Astrocyte of the hippocampus (primary cell): Measurements from ENCODE around the gene S100Z.
"Not testable (repeated sequence)": the region's sequence is repeated elsewhere in the genome, so short reads cannot be mapped to it uniquely, and the experiment has no call there.

Experiments
- DNase-seq: peaks from one replicate; pipeline ENCODE4 v3.0.0; 2011; ENCODE audit warnings: low read depth, low spot score

Gene S100Z

DNA sequence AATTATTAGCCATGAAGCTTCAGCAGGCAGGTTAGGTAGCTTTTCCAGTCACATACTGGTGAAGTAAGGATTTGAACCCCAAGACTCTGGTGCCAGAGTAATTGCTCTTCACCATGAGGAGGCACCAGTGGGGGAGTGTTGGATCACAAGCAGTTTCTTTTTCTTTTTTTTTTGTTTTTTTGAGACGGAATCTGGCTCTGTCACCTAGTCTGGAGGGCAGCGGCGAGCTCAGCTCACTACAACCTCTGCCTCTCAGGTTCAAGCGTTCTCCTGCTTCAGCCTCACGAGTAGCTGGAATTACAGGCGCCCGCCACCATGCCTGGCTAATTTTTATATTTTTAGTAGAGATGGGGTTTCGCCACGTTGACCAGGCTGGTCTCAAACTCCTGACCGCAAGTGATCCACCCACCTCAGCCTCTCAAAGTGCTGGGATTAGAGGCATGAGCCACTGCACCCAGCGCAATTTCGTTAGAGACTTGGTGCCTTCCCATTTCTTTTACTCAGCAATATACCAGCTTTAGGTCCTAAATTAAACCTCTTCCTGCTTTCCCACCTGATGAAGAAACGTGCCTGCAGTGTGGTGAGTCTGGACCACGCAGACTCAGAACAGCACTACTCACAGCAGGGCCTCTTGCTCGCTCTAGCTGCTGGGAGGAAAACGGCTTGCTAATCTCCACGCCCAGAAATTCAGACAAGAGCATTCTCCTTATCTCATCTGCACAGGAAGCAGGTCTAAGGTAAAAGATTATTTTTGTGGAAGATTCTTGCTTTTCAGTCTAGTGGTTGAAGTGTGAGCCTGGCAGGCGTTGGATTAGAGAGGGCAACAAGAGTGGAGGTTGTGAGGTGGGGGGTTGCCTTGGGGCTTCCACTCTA is at the start of gene S100Z:
Gene S100Z, plus strand, starts transcription at position 596 of the 873 bp plus-strand sequence. CDS start 25,346 bp downstream, outside the sequence.
- no peak for DNase-seq

DNA sequence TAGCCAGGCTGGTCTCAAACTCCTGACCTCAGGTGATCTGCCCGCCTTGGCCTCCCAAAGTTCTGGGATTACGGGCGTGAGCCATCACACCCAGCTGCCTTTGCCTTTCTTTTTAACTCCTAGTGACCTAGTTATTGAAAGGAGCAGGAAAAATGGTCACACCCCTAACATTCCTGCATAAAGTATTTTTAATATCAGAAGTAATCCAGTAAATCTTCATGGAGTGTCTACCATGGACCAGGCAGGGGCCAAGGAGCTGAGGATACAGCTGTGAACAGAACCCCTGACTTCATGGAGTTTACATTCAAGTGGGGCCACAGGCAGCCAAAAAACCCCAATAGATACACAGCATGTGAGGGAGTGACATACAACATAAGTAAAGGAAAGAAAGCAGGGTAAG is 49.2 kb upstream of the S100Z start:
- DNase-seq = no peak

DNA sequence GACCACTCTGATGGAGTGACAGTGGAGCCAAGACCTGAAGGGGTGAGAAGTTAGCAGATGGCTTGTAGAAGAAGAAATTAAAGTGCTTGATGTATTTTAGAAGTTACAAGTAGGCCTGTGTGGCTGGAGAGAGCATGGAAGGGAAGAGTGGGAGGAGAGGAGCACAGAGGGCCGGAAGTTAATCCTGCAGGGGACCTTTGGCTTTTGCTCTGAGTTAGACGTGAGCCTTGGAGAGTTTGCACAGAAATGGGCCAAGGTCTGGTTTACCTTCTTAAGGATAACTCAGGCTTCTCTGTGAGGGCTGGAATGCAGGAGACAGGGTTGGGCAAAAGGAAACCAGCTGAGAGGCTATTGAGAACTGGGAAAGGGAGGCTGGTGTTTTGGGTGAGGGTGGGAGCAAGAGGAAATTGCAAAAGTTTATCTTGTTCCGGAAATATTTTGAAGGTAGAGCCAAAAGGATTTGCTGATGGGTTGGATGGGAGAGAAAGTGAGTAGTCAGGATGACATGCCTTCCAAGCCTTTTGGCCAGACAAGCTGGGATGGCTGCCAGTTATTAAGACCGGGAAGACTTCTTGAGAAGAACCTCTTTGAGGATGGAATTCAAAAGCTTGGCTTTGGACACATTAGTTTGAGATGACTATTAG is 48.5 kb upstream of the S100Z start:
- peak; percentile 65 for DNase-seq

DNA sequence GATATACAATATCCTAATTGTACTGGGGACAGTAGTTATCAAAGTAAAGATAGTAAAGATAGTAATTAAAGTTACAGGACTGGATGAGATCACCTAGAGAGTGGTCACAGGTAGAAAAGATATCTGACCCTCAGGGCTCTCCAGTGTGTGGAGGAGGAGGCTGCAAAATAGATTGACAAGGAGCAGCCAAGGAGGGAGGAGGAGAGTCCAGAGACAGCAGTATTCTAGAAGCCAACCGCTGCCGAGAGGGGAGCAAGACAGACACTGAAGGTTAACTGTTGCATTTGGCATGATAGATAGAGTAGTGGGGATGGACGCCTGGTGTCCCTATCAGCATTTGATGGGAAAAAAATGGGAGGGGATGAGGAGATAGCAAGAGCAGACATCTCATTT is 48.0 kb upstream of the S100Z start:
- DNase-seq = no peak

DNA sequence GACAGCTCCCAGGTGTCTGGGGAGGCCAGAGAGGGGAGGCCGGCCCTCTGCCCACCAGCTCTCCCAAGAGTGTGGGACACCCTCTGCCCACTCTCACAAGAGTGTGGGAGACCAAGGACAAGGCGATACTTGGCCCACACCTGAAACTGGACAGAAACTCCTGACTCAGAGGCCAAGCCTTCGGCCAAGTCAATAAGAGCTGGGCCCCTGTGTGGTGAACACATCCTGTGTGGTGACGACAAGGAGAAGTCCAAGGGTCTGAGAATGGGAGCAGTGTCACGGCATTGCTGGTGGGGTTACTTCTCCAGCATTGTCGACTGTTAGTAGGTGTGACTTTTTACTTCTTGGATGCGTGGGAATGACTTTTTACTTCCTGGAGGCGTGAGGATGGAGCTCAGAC is 45.5 kb upstream of the S100Z start:
- DNase-seq = peak; percentile 67

DNA sequence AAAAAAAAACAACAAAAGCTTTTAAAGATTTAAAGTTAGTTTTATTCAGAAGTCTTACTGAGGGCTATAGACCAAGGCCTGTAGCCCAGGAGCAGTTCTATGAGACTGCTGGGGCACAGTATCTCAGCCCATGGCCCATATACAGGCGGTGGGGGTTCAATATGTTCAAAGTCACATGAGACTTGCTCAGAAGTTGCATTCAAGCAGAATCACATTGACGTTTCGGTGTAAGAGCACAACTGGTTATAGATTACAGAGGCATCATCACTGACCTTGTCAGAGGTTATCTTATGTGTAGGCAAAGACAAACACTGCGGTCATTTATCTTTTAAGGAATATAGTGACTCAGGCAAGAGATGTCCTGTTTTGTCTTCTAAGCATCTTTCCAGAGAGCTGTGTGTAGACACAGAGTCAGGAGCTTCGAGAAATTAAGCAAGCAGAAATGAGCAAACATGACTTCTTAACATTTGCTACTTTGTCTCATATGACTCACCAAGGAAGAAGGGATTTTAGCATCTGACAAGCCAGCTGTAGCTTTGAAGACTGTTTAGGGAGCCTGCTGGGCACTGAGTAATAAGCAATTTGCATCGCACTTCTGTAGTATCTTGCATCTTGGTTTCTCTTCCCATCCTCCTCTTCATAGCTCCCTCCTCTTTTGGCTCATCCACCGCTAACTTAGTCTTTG is 43.9 kb upstream of the S100Z start:
- peak; percentile 86 for DNase-seq

DNA sequence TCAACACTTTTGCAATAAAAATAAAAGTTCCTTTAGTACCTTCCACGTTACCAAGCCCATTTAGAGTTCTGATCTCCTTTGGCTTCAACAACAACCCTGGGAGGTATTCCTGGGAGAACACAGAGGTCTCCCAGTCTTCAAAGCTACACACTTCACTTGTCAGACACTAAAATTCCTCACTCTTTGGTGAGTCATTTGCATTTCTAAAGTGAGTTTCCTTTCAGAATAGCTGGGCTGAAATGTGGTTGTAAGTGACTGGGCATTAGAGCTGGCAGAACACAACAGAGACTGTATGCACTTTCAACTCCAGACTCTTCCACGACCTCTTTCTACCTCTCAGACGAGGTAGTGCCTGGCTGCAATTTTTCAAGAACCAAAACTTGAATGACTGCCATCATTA is 42.5 kb upstream of the S100Z start:
- DNase-seq = peak; percentile 92

DNA sequence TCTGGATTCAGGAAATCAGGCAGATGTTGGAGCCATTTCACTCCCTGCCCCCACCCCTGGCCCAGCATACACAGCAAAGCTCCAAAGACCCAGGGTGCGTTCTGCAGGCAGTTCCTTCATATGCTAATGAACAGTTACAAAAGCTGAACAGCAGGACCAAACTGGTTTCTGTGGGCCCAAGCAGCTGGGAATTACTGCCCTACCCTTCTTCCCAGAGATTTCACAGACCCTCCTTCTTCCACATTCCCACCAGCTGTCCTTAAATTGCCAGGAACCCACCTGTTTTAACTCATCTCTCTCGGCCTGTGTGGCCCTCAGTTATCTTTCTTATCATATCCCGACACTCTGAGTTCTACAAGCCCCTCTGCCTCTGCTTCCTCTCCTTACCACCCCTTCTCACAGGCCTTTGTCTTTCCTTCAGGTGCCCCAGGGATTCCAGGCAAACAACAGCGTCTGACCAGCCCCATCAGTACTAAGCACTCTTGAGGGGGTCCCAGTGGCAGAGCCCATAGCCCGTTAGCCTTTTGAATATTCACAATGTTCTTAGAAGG is 41.6 kb upstream of the S100Z start:
- peak; percentile 68 for DNase-seq

DNA sequence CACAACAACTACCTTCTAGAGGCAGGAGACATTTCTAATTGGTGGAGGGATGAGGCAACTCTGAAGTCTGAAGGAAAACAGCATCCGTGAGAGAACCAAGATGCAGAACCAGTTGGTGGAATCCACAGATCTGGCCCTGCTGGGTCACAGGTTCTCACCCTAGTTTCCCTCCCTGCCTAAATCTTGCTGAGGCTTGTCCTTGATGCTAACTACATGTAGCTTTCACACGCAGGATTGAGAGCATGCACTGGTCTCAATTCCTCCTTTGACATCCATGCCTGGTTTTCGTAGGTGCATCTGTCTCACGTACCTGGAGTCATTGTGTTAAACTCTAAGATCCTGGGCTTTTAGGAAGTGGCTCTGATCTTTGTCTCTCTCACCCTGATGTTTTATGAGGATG is 40.7 kb upstream of the S100Z start:
- no peak for DNase-seq

DNA sequence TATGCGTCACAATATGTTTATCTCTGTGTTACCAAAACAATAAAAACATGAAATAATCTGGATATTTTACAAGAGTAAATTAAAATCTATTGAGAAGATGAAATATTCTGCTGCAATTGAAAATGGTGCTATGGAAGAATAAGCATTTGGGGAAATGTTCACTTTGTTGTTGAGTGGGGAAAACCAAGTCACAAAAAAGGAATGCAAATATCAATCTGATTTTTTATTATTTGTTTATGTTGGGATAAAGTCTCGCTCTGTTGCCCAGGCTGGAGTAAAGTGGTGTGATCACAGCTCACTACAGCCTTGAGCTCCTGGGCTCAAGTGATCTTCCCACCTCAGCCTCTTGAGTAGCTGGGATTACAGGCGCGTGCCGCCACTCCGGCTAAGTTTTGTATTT is 39.6 kb upstream of the S100Z start:
- DNase-seq = no peak

DNA sequence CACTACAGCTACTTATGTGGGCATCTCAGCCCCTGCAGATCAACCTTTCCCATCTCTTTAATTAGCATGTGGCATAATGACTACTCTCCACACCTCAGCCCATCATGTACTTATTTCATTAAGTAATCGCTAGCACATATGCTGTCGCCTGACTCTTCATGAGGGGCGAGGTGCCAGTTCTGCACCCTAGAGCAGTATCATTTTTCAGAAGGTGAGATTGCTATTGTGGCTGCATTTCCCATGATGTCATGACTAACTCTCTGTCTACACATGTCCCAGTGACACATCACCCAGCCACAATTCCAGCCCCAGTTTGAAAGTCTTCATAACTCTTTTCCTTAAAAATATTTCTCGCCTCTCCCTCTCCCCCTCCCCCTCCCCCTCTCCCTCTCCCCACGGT is 38.6 kb upstream of the S100Z start:
- DNase-seq = peak; percentile 32

DNA sequence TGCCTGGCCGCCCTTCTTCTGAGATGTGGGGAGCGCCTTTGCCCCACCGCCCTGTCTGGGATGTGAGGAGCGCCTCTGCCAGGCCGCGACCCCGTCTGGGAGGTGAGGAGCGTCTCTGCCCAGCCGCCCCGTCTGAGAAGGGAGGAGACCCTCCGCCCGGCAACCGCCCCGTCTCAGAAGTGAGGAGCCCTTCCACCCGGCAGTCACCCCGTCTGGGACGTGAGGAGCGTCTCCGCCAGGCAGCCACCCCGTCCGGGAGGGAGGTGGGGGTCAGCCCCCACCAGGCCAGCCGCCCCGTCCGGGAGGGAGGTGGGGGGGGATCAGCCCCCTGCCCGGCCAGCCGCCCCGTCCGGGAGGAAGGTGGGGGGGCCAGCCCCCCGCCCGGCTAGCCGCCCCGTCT is 37.6 kb upstream of the S100Z start:
- DNase-seq = not testable (repeated sequence)

DNA sequence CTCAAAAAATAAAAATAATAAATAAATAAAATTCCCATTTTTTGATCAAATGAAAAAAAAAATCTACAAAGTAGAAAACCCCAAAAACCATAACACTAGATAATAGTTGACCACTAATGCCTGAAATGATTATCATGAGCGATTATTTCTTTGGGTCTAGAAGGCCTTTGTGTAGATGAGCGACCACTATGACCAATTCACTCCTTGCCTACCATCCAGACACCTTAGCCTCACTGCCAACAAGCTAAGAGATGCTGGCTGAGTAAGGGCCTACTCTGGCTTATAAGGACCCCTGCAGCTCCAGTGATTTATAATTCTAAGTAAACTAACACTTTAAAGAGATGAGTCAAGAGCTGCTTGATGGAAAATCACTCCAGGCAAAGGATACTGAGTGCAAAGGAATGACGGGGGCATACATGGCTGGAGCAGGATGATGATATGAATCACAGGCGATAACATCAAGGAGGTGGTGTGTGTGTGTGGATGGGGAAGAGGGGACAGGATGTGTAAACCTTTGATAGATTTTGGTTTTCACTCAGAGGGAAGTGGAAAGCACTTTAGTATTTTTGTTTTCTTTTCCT is 35.7 kb upstream of the S100Z start:
- peak; percentile 83 for DNase-seq

DNA sequence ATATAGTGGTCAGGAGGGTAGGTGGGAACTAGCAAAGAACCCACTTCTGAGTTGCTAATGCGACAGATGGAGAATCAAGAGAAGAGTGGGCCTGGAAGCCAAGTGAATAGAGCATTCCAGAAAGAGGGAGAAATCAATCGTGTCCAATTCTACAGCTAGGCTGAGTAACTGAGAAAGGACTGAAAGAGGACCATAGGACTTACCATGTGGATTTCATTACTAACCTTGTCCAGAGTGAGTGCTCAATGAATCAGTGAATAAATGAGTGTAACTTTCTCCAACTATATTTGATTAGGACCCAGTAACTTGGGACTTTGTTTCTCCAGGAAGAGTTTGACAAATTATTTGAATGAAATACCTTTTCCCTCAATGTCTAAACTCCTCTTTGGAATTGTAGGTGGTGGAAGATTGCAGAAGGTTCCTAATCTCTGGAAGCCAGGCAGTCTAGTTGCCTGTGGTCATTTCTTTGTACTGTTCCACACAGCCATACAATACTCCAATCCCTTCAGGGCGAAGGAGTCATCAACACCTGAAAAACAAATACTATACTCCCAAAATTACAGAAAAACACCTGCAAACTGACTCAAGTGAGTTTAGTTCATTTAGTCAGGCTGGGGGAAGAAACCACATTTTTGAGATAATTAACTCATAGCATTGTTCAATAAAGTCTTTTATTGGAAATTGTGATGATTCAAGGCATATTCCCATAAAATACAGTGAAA is 33.5 kb upstream of the S100Z start:
- no peak for DNase-seq

DNA sequence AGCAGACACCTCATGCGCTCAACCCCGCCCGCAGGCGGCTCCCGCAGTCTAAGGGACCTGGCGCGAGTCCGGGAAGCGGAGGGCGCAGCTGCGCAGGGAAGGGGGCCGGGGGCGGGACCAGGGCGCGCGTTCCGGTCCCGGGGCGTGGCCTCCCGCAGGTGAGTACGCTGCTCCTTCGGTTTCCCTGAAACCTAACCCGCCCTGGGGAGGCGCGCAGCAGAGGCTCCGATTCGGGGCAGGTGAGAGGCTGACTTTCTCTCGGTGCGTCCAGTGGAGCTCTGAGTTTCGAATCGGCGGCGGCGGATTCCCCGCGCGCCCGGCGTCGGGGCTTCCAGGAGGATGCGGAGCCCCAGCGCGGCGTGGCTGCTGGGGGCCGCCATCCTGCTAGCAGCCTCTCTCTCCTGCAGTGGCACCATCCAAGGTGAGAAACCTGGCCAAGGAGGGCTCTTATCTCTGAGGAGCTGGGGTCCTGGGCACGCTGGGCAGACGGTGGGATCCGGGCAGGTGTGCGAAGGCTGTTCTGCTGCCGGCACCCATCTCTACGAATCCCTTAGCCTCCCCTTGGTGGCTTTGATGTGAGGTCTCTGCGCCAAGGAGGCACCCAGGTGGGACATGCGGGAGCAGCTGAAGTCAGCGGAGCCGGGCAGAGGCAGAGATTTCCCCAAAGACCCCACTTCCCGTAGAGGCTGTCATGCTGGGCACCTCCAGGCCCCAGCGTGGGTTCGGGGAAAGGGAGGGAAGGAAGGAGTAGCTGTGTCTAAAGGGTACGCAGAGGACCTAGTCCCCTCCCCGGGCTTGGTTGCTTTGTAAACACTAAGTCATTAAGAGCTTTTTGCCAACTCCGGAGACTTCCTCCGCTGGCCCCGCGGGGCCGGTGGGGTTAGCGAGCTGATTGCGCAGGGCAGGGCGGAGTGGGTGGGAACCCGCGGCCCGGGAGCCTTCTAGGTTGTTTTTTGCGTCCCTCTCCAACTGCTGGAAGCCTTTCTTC is 30.7 kb upstream of the S100Z start, which contains the start of gene F2RL1:
Gene F2RL1, plus strand, starts transcription at position 187 of the 988 bp plus-strand sequence. Its CDS starts 153 bp downstream, at position 340.
- DNase-seq = peak; percentile 96

DNA sequence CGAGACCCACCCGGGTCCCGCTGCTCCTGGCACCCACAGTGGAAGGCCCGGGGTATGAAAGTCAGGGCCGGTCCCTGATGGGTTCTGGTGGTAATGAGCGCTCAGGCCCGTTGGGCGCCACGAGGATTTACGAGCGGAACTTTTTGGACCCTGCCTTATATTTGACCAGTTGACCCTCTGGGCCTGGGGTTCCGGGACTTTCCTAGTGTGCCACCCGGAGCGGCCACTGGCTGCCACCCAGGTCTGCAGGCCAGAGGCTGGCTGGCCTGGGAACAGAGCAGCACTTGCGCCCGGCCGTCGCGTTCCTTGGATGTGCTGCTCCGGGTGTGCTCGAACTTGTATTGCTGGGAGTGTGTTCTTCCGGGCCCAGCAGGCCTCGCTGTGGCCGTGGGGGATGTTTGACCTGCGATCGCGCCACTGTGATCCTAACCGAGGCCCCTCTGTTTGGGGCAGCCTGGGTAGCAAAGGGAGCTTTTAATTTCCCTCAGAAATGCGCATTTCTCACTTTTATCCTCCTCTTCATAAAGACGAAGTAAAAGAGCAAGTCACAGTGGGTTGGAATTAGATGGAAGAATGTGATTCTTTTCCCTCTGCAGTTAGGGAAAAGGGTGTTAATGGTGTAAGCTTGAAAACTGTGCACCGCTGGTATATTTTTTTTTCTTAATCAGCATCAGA is 29.8 kb upstream of the S100Z start:
- DNase-seq = peak; percentile 52

DNA sequence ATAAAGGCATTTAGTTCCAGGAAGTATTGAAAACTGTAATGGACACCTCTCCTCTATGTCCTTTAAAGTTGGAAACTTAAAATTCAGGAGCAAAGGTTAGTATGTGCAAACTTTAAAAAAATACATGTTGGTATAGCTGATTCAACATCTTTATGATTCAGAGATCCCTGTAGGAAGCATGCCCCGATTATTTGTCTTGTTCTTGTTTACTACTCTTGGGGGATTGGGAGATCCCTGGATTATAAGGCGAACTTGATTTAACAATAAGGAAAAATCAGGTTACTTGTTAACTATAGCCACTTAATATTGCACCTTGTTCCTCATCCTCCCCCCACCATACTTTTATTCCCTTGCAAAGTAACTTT is 29.3 kb upstream of the S100Z start:
- peak; percentile 28 for DNase-seq

DNA sequence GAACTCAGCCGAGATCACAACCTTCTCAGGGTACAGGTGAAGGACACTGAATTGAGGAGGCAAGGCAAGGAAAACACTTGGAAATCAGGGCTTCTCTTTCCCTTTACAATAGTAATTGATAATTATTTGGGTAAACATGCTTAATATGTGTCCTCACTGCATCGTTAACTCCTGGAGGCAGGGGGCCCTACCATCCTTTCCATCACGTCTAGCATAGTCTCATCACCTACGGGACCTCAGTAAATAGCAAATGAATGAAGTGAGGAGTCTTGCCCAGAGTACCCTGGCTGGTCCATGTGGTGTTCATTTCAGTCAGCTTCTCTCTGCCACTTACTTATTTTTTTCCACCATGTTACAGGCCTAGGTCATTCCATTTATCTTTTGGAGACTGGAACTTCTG is 28.7 kb upstream of the S100Z start:
- DNase-seq = peak; percentile 21

DNA sequence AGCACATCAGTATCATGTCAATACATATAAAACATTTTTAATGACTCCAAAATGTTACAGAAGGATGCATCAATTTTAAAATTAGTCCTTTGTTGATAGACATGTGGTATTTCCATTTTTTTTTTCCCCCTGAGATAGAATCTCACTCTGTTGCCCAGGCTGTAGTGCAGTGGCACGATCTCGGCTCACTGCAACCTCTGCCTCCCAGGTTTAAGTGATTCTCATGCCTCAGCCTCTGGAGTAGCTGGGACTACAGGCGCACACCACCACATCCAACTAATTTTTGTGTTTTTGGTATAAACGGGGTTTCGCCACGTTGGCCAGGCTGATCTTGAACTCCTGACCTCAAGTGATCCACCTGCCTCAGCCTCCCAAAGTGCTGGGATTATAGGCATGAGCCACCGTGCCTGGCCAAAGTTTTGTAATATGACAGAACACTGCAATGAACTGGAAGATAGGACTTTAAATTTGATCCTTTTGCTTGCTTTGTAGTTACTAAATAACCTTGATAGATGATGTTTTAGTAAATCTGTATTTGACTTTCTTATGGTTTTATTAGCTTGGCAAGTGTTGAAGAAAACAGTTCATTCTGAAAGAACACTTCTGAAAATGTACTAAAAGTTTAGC is 27.6 kb upstream of the S100Z start:
- not testable (repeated sequence) for DNase-seq
